HEK293 (cell line): ENCODE measurements around the gene POU4F3.

ENCODE experiments used
- CTCF ChIP-seq: fragments of 450-650 bp; formaldehyde crosslinking; IDR thresholded peaks from 2 replicates; pipeline ENCODE4 v1.5.1; 2016; ENCODE audit warnings: missing biosample characterization, missing genetic modification characterization
- MYNN ChIP-seq: fragments of 450-650 bp; formaldehyde crosslinking; IDR thresholded peaks from 2 replicates; pipeline ENCODE4 v1.5.1; 2016; ENCODE audit warnings: missing biosample characterization, missing genetic modification characterization, borderline replicate concordance
- ZBTB11 ChIP-seq: fragments of 450-650 bp; formaldehyde crosslinking; conservative IDR thresholded peaks from 2 replicates; pipeline ENCODE4 v1.5.1; 2016; ENCODE audit warnings: low read depth, missing biosample characterization, missing genetic modification characterization
- ZBTB7A ChIP-seq: fragments of 450-650 bp; formaldehyde crosslinking; IDR thresholded peaks from 2 replicates; pipeline ENCODE4 v1.5.1; 2016; ENCODE audit warnings: low read depth, missing biosample characterization, missing genetic modification characterization
- ZFP3 ChIP-seq: fragments of 450-650 bp; formaldehyde crosslinking; IDR thresholded peaks from 2 replicates; pipeline ENCODE4 v1.5.1; 2016; ENCODE audit warnings: low read depth, missing biosample characterization, missing genetic modification characterization
- ZNF184 ChIP-seq: fragments of 450-650 bp; IDR thresholded peaks from 2 replicates; pipeline ENCODE4 v1.5.1; 2018; ENCODE audit warnings: missing biosample characterization, mild to moderate bottlenecking, missing genetic modification characterization
- ZNF426 ChIP-seq: fragments of 450-650 bp; formaldehyde crosslinking; IDR thresholded peaks from 2 replicates; pipeline ENCODE4 v1.5.1; 2017; ENCODE audit warnings: missing biosample characterization, missing genetic modification characterization, mild to moderate bottlenecking, inconsistent platforms, moderate library complexity
- ZNF560 ChIP-seq: fragments of 450-650 bp; formaldehyde crosslinking; IDR thresholded peaks from 2 replicates; pipeline ENCODE4 v1.5.1; 2017; ENCODE audit warnings: missing biosample characterization, missing genetic modification characterization, borderline replicate concordance

- no peak for TF ChIP-seq ZNF426 (tag by site-specific recombination)
- TF ChIP-seq CTCF (tag by site-specific recombination) = no peak
- no peak for TF ChIP-seq ZFP3
- no peak for TF ChIP-seq ZNF560 (tag by site-specific recombination)
- TF ChIP-seq MYNN = no peak
- no peak for TF ChIP-seq ZNF184 (tag by site-specific recombination)
- TF ChIP-seq ZBTB11 = no peak
- no peak for TF ChIP-seq ZBTB7A (tag by site-specific recombination)
Measured at GRCh38 chr5:146345578-146346366, 7.1 kb downstream of the POU4F3 start.
